ENCODE results near the gene EYA2.

The EYA2 gene

DNA sequence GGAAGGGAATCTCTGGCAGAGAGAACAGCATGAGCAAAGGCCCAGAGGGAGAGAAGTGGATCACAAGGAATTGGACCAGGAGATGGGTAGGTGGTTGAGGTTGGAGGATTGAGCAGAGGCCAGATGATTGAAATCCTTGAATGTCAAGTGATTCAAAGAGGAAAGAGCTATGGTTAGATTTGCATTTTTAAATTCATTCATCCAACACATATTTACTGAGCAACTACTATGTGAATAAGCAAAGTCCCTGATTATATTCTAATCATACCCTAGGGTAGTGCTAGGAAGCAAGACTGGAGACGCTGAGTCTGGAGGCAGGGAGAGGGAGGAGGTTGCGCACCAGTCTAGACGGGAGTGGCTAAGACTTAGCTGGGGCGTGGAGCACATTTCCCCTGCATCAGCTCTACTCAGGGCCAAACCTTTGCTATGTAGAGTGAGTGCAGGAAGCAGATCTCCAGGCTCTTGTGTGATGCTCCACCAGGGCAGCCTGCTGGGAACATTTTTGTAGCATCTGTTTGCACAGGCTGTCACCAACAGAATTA, 40.2 kb downstream of the EYA2 start:
- no peak for DNase-seq

DNA sequence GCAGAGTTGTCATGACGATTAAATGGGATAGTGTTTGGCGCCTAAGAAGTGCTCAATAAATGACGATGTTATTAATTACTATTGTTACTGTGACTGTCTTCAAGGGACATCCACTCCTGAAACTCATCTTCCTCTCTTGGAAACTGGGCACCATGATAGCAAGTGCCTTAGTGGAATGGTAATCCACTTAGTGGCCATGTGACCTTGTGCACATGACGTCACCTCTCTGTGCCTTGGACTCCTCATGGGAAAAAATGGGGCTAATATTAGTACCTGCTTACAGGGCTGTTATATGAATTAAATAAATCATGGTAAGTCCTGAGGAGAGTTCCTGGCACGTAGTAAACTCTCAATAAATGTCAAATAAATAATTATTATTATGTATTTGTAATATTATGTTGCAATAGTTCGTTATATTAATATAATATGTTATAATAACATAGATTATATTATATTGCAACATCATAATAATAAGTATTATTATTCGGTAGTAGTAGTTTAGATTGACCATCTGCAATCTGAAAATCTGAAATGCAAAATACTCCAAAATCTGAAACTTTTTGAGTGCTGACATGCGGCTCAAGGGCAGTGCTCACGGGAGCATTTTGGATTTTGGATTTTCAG, 40.9 kb downstream of the EYA2 start:
- DNase-seq, result no peak

DNA sequence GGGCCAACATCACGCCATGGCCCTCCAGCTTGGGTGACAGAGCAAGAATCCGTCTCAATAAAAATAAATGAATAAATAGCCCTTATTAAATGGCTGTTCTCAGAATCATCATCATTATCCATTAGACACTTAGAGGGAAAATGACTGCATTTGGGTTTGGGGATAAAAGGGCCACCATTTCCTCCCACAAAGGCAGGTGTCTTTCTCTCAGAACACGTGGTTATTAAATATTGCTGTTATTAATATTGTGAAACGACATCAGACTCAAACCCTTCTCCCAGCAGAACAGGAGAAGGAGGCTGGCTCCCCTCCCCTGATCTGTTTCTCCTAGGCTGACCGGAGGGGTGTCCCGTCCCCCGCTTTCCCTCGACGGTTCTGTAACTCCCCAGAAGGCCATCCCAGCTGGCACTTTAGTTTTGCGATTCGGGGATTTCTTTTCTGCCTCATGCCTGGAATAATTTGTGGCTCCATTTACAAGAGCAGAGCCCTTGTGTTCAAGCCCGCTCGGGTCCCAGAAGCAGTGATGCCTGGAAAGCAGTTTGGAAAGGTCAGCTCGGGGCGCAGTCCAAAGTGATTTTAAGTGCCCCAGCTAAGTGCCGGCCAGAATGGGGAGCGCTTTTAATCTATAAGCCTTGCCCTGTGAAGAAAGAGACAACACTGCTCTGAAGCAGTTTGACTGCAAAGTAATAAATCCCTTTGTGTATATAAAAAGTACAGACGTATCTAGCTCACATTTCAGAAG, 41.9 kb downstream of the EYA2 start:
- no peak for DNase-seq

DNA sequence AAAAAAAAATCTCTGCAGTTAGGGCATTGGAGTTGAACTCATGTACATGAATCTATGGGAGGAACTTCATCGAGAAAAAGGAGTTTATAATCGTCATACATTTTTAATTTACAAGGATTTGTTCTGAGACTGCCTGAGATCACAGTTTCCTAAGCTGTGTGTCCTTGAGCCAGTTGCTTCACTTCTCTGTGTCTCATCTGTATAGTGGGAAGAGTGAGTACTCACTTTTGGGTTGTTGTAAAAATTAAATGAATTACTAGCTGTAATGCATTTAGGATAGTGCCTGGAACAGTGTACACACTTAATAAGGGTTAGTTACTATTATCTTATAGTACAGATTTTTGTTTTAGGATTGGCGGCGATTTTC, 42.5 kb downstream of the EYA2 start:
- no peak for DNase-seq

DNA sequence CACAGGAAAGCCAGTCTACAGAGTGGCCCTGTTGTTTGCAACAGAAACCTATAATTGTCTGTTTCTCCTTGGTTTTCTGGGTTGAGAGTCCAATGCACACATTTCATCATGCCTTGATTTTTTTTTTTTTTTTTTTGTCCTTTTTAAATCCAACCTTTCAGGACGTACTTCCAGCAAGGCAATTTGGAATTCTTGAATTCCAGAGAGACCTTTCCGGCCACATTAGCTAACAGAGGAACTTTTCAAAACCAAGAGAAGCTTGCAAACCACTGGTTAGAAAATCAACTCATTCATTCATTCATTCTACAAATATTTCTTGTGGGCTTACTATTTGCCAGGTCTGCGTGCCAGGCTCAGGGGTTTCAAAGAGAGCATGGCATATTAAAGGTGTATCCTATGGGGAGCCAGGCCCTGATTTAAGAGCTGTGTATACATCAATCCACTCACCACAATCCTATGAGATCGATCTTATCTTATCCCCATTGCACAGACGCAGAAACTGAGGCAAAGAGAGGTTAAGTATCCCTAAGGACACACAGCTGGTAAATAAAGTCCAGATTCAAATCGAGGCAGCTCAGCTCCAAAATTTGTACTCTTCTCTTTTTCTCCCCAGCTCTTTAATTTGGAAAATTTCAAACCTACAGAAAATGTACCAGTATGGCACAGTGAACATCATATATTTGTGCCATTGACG, 43.0 kb downstream of the EYA2 start:
- DNase-seq, result no peak

DNA sequence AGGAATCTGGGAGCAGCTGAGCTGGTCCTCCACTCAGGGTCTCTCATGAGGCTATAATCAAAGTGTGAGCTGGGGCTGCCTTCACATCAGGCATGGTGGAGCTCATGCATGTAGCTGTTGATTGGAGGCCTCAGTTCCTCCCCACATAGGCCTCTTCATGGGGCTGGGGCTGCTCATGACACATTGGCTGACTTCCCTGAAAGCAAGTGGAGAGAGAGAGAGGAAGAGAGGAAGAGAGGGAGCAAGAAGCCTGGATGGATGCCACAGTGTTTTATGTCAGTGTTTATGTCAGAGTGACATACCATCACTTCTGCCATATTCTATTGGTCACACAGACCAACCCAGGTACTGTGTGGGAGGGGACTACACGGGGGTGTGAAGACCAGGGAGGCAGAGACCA, 43.8 kb downstream of the EYA2 start:
- DNase-seq, result no peak

DNA sequence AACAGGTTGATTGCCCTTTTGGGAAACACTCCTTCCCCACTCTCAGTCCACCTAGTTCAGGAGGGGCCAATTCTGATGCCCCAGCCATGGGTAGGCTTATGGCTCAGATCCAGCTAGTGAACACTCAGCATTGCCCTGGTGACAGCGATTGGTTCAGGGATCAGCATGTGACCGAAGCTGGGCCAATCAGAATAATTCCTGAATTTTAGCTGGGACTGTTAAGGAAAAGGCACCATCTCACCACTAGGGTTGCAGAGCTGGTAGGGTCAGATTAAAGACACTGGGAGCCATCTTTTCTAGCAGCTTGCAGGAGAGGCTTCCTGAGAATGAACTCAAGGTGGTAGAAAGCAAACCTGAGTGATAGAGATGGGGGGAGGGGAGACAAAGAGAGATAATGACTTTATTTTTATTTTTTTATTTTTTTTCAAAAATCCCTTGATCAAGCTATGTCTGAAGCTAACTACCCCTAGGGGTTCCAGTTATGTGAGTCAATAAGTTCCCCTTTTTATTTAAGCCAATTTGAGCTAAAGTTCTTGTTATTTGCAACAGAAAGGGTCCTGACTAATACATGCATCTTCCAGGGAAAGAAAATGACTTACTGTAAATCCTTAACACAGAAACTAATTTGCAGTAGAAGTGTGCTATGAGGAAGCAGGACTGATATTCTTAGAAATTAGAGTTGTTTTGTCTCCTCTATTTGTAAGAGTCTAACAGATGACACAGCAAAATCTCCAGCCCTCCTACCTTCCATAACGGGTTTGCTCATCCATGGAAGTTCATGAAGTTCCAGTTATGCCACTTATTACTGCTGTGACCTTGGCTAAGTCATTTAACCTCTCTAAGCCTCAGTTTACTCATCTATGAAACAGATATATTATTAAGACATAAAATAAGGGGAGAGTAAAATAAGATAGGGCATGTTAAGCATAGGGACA, 44.7 kb downstream of the EYA2 start:
- no peak for DNase-seq

DNA sequence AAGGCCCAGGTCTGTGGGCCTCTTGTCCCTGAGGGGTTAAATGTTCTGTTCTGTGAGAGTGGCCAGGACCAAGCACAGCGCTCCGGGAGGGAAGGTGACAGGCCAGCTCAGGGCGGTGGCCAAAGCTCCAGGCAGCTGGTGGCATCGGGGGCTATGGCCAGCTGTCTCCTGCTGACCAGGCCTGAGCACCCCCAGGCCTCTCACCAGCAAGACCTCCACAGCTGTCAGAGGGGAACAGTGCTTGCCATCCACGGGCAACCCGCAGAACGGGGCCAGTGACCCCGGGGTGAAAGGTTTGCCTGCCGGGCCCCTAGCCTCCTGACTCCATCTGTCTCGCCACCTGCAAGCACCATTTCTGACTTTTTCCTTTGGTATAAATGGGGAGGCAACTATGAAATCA, 46.0 kb downstream of the EYA2 start:
- no peak for DNase-seq

DNA sequence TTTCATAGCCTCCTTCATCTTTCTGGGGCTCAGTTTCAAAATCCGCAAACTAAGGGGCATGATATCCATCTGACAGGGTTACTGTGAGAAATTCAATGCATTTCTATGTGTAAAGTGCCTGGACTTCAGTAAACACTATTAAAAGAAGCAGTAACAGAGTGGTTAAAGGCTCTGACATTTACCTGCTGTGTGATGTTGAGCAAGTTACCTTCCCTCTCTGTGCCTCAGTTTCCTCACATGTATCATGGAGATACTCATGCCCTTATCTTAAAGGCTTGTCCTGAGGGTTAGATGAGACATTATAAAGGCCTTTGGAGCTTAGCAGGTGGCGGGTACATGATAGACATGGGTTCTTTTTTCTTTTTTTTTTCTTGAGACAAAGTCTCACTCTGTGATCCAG, 46.8 kb downstream of the EYA2 start:
- no peak for DNase-seq

DNA sequence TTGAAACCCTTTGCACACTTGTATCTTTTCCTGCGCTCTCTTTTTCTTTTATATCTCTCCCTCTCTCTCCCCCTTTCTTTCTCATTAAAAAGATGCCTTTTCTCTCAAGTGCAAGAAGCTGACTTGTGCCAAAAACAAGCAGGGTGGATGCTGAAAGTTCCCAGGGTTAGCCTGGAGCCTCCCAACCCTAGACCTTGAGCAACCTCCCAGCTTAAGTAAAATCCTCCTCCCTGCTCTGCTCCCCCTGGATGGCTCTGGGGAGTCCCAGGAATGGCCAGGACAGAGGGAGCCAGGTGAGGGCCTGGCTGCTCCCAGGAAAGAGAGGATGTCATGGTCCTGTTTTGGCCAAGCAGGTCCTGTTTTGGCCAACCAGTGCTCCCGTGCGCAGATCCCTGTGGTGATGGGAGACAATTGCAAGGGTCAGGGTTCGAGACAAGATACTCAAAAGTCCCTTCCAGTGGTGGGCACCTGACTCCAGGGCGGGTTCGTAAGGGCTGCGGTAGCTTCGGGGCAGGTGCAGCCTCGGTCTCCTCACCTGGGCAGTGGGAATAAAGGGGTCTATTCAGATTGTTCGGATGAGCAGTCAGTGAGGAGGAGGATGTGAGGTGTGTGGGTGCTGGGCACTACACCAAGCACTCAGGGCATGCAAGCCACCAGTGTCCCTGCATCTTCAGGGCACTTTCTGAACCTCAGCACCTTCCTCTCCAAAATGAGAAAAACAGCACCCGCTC, 49.4 kb downstream of the EYA2 start:
- DNase-seq, result no peak

DNA sequence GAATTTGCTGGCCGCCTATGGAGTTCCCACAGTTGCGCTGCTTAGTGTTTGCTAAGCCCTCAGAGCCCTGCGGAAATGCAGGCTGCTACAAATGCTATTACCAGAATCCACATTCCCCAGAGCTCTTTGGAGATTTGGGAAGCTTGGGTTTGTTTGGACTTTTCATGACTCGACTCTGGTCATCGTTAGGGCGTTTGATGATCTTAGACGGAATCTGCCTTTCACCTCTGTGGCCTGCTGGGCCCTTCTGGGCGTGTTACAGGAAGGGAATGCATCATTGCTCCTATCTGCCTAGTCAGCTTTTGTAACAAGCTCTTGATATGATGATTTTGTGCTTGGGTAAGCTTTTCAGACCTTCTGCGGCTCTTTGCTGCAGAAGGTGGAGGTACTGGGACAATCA, 50.8 kb downstream of the EYA2 start:
- no peak for DNase-seq

DNA sequence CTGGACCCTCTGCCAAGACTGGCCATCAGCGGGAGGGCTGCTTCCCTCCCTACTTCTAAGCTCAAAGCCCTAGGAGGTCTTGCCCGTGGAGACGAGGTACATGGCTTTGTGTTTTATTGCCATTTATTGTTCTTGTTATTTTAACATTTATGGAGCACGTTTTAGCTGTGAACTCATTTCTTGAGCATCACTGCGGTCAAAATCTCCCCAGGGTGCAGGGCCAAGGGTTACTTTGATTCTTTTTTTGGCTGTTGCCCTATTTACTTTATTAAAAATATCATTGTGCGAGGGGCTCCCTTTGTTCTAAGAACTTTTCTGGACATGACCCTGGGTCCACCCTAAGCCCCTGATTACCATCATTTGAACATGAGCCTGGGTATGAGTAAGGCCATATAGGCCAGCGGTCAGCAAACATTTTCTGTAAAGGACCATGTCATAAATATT, 51.6 kb downstream of the EYA2 start:
- DNase-seq, result no peak

DNA sequence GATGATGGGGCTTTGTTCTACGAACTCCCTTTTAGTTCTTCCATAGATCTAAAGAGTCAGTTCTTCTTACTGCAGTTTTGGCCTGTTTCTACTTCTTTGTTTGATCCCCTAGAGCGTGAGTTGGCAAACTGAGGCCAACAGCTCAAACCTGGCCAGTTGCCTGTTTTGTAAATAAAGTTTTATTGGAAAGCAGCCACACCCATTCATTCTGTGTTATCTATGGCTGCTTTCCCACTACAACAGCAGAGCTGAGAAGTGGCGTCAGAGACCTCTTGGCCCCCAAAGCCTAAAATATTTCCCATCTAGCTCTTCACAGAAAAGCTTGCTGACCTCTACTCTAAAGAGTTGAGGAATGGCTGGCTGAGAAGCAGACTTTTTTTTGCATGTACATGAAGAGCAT, 52.2 kb downstream of the EYA2 start:
- DNase-seq, result no peak

DNA sequence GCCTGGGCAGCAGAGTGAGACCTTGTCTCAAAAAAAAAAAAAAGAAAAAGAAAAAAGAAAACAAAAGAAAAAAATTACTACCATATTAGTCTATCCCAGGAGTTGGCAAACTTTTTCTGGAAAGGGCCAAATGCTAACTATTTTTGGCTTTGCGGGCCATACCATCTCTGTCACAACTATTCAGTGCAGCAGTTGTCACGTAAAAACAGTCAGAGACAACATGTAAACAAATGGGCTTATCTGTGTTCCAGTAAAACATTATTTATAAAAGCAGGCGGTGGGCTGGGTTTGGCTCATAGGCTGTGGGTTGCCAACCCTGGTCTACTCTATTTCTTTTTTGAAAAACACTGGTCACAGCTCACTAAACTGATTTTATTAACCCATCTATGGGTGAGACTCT, 53.4 kb downstream of the EYA2 start:
- DNase-seq, result no peak

DNA sequence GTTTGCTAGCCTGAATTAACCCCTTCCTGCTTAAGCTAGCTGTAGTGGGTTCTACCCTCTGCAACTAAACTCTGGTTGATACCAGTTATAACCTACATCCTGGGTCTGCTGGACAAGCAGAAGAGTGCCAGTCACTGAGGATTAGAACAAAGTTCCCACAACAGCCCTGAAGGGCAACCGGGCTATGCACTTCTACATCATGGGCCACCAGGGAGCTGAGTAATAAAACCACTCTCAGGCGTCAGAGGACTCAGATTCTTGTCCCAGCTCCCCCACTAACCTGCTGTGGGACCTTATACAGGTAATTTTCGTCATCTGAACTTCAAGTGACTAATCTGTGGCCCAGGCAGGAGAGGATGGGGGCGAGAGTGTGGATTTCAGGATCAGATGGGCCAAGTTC, 56.8 kb downstream of the EYA2 start:
- no peak for DNase-seq

DNA sequence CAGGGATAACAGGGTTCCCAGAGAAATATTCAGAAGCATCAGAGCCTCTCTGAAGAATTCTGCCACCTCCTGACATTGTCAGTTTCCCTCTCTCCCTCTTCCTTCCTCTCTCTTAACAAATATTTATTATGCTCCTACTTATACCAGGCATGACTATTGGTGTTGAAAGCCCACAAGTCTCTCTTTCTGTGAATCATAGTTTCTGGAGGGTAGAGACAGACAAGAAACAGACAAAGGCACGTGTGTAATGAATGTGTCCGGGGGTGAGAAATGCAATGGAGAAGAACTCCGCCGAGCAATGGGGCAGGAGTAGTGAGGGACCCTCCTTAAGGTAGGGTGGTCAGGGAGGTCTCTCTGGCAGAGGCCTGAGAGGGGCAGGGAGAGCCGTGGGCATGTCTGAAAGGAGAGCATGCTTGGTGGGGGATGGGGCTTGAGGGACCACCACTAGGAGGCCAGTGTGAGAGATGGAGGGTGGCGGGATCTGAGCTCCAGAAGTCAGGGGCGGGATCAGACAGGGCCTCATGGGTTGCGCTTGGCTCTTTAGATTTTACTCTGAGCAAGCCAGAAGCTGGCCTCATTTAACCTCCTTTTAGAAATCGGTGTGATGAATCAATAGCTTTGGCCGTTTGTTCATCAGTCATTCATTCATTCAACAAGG, 57.3 kb downstream of the EYA2 start:
- DNase-seq, result no peak

DNA sequence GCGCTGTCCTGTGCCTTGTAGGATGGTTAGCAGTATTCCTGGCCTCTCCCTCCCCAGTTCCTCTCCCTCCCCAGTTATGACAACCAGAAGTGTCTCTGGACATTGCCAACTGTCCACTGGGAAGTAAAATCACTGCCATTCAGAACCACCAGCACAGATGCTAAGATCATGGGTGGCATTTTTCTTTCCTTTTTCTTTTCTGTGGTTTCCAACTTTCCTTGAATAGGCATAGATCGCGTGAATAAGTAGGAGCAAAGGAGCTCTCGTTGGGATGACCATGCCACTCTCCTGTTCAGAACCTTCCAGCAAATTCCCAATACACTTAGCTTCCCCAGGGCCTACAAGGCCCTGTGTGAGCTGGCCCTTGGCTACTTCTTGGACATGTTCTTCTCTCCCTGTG, 59.0 kb downstream of the EYA2 start:
- DNase-seq, result no peak

DNA sequence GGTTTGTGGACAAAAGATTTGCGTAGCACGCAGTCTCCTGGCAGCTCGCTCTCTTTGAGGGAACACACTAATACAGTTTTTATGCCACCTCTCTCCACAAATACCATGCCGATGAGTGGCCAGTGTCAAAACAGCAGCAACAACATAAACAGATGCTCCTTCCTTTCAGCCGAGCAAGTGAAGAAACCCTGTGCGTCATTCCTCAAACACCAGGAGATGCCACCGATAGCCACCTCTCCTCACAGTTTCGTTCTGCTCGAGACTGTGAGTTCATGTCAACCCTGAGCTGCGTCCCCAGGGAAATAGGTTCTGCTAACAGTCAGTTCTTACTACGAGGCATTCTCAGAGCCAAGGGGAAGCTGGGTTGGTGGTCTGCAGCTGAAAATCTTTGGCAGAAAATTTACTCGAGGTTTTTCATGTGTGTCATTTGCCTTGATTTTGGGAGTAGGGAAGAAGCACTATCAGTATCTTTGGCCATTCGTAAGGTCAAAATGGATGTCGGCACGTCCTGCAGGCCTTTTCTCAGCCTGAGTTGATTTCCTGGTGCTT, 59.9 kb downstream of the EYA2 start:
- no peak for DNase-seq

DNA sequence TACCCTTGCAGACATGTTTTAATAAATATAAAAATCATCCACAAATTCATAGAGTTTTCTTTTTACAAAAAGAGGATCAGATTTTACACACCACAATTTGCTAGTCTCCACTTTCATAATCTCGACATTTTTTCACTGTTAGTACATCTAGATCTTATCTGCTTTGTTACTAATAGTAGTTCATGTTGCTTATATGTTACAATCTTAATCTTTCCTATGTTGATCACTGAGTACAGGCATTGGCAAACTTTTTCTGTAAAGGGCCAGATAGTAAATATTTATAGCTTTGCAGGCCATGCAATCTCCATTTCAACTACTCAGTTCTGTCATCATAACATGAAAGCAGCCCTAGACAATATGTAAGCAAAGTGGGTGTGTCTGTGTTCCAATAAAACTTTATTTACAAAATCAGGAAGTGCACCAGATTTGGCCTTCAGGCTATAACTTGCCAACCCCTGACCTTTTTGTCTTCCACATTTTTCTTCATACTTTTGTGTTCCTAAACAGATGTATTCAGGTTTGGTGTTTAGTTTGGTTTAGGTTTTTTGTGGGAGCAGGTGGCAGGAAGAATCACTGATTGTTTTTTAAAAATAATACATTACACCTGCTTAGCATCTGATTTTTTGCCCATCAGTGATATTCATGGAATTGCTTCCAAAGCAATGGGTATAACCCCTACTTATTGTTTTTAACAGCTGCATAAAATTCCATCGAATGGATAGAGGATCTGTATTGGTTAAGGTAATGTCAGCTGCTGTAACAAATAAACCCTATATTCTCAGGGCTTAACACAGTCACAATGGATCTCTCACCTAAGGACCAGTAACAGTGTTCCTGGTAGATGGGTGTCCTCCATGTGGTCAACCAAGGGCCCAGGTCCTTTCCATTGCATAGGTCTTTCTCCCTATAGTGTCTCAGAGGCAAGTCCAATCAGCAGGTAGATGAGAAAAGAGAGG, 61.2 kb downstream of the EYA2 start:
- no peak for DNase-seq

DNA sequence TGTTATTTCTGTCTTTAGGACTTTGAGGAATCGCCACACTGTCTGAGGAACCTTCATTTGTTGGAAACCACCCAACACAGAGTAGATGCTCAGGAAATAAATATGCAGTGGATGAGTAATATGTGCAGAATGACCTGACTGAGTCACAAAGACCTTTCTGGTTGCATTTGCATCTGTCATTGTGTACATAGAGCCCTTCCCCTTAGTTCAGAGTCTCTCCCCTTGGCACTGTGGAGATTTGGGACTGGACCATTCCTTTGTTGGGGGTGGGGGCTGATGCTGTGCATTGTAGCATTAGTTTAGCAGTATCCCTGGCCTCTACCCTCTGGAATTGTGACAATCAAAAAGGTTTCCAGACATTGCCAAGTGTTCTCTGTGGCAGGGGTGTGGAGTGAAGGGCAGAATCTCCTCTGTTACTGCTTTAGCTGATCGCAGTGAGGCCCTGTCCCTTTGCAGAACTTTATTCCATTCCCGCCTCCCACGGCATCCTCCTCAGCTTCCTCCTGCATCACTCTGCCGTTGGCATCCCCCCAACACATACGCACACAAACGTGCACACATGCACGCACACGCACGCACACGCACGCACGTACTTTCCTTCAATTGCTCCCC, 64.5 kb downstream of the EYA2 start:
- DNase-seq, result peak; percentile 37
